ENCODE results near the gene MYO1G. TPM values are rescaled to one million over a fixed set of nuclear protein-coding genes. Genes with fewer than 3 reads are reported as not detected.
A peak's percentile ranks its signal among the peaks of the same experiment; 100 is the strongest.

MYO1G gene
- total and polyA plus RNA-seq, 10 of the 15 experiments (the other 5 are each of a cell fraction or from before 2014, with no cell fraction given) = 1.8 to 232 (median 134) TPM

- H3K9ac ChIP-seq (ENCODE audit: control insufficient read depth, insufficient read depth, low read length) = peak overlapping the region; percentile 98
- intact Hi-C loops (cut with micrococcal nuclease; ENCODE audit: unreplicated experiment) (loop anchor here (1.0 kb wide), 1 partner anchor 19 kb away; no protein-coding TSS in a partner anchor), in situ Hi-C loops (cut with MboI) (no loop called here)
- SMC1A ChIA-PET (ENCODE audit: uncharacterized antibody, unreplicated experiment) = interaction anchor here (1.2 to 16.7 kb wide), 8 partner anchors 14 to 156 kb away, joined by 4 to 303 read pairs (median 8); partner anchors contain the start of genes CCM2 and TBRG4
- H3K4me1 ChIP-seq (ENCODE audit: control insufficient read depth, insufficient read depth, low read length) = peaks cover 57% of the 10 kb centered on the region
- RAD21 ChIA-PET (ENCODE audit: unreplicated experiment) = interaction anchor here (0.7 to 14.6 kb wide), 12 partner anchors 11 to 158 kb away, joined by 3 to 303 read pairs (median 4); partner anchors contain the start of gene CCM2
- CTCF ChIA-PET = interaction anchor here (0.8 to 5.9 kb wide), 13 partner anchors 7 to 158 kb away, joined by 3 to 48 read pairs (median 7); partner anchors contain the start of genes H2AZ2 and TBRG4
- 1% methylated on average over 8 of the region's 8 CpGs for WGBS (ENCODE audit: insufficient coverage, insufficient replicate concordance, low lambda C conversion rate, missing lambda C conversion rate)
- peak overlapping the region; percentile 96 for H3K27ac ChIP-seq (ENCODE audit: control insufficient read depth, insufficient read depth)
- no peaks in the 10 kb centered on the region for H3K27me3 ChIP-seq (replicated peaks in 1 of 2; ENCODE audit: control insufficient read depth in 2 of 2, insufficient read depth in 2 of 2, low read length in 1 of 2)
- H4K20me1 ChIP-seq (ENCODE audit: control insufficient read depth, insufficient read depth) = peaks cover 14% of the 10 kb centered on the region
- POLR2A ChIA-PET = interaction anchor here (0.9 to 16.1 kb wide), 9 partner anchors 10 to 374 kb away, joined by 3 to 280 read pairs (median 8); partner anchors contain the start of genes CCM2, OGDH and TBRG4
- peak overlapping the region; percentile 100 for H3K4me3 ChIP-seq
- peaks cover 31 to 33% of the 10 kb centered on the region in 2 experiments for H3K36me3 ChIP-seq (ENCODE audit: control insufficient read depth in 2 of 2, insufficient read depth in 2 of 2, low read length in 1 of 2)
- H3K79me2 ChIP-seq (ENCODE audit: control insufficient read depth, insufficient read depth, low read length) = peaks cover 77% of the 10 kb centered on the region
- H3K4me2 ChIP-seq (ENCODE audit: control insufficient read depth, insufficient read depth) = peak overlapping the region; percentile 71
- BruUV-seq (replicated peaks) = no TSS peak
- peak overlapping the region; percentile 45 for H2AFZ ChIP-seq (ENCODE audit: control insufficient read depth, low read depth, low read length)
- peak; percentile 87 for FAIRE-seq
- DNase-seq (ENCODE audit: low read depth, low spot score) = peak; percentile 97
- H3K9me3 ChIP-seq (replicated peaks; ENCODE audit: control insufficient read depth, insufficient read depth, low read length) = no peaks in the 10 kb centered on the region
- ATAC-seq = peak; percentile 57
- no peak for TF ChIP-seq ZBTB11 (CRISPR knock-in tag; IDR thresholded peaks at IDR 0.05)
- 0 out of 2 replicates have a peak, but pooled peaks have one; percentile 50 for TF ChIP-seq RCOR1 (conservative IDR thresholded peaks at IDR 0.05; ENCODE audit: low read depth, low read length)
- no peak for TF ChIP-seq IRF5 (IDR thresholded peaks at IDR 0.05; ENCODE audit: borderline replicate concordance)
- TF ChIP-seq NFIC (IDR thresholded peaks at IDR 0.05; ENCODE audit: low read depth, low read length) = no peak
- TF ChIP-seq SMAD5 (IDR thresholded peaks at IDR 0.05; ENCODE audit: low read depth) = no peak
- TF ChIP-seq, protein P1, sequence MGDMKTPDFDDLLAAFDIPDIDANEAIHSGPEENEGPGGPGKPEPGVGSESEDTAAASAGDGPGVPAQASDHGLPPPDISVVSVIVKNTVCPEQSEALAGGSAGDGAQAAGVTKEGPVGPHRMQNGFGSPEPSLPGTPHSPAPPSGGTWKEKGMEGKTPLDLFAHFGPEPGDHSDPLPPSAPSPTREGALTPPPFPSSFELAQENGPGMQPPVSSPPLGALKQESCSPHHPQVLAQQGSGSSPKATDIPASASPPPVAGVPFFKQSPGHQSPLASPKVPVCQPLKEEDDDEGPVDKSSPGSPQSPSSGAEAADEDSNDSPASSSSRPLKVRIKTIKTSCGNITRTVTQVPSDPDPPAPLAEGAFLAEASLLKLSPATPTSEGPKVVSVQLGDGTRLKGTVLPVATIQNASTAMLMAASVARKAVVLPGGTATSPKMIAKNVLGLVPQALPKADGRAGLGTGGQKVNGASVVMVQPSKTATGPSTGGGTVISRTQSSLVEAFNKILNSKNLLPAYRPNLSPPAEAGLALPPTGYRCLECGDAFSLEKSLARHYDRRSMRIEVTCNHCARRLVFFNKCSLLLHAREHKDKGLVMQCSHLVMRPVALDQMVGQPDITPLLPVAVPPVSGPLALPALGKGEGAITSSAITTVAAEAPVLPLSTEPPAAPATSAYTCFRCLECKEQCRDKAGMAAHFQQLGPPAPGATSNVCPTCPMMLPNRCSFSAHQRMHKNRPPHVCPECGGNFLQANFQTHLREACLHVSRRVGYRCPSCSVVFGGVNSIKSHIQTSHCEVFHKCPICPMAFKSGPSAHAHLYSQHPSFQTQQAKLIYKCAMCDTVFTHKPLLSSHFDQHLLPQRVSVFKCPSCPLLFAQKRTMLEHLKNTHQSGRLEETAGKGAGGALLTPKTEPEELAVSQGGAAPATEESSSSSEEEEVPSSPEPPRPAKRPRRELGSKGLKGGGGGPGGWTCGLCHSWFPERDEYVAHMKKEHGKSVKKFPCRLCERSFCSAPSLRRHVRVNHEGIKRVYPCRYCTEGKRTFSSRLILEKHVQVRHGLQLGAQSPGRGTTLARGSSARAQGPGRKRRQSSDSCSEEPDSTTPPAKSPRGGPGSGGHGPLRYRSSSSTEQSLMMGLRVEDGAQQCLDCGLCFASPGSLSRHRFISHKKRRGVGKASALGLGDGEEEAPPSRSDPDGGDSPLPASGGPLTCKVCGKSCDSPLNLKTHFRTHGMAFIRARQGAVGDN (IDR thresholded peaks at IDR 0.05) = peak; percentile 45
- no peak for TF ChIP-seq NFYA (IDR thresholded peaks at IDR 0.05; ENCODE audit: borderline replicate concordance, low read depth, low read length)
- peak; percentile 62; the same call in 1 of the 2 replicates for TF ChIP-seq NR2F1 (conservative IDR thresholded peaks at IDR 0.05)
- TF ChIP-seq CEBPB (IDR thresholded peaks at IDR 0.05; ENCODE audit: borderline replicate concordance in 1 of 2, low read depth in 2 of 2, low read length in 2 of 2) = peak in 1 of 2 experiments; percentile 65; a peak in 2 of 4 replicates
- no peak for TF ChIP-seq EZH2 (IDR thresholded peaks at IDR 0.05; ENCODE audit: borderline replicate concordance, control insufficient read depth, low read depth, low read length)
- TF ChIP-seq, protein P2, sequence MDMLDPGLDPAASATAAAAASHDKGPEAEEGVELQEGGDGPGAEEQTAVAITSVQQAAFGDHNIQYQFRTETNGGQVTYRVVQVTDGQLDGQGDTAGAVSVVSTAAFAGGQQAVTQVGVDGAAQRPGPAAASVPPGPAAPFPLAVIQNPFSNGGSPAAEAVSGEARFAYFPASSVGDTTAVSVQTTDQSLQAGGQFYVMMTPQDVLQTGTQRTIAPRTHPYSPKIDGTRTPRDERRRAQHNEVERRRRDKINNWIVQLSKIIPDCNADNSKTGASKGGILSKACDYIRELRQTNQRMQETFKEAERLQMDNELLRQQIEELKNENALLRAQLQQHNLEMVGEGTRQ (IDR thresholded peaks at IDR 0.05; ENCODE audit: borderline replicate concordance, low read depth, low read length) = no peak
- TF ChIP-seq RAD51 (IDR thresholded peaks at IDR 0.05) = no peak
Measured at GRCh38 chr7:44980393-44981034, 1.7 kb upstream of the MYO1G start.

Measured in GM12878 (cell line).